SH-SY5Y (cell line): ENCODE results near the gene MAP3K5.

Source experiments
- GATA2 ChIP-seq: IDR thresholded peaks from 2 replicates; pipeline ENCODE4 v1.6.1; 2011; ENCODE audit warnings: mild to moderate bottlenecking, low read depth, low read length
- GATA3 ChIP-seq: IDR thresholded peaks from 2 replicates; pipeline ENCODE4 v1.6.1; 2011; ENCODE audit warnings: low read depth, mild to moderate bottlenecking, low read length, moderate library complexity

- TF ChIP-seq GATA3, result no peak
- TF ChIP-seq GATA2, result no peak
Observed at GRCh38 chr6:136594671-136595070, 197.6 kb downstream of the MAP3K5 start.
